HepG2 (cell line): Measurements from ENCODE around the gene CTSZ. TPM values are rescaled to one million over a fixed set of nuclear protein-coding genes. Genes with fewer than 3 reads are reported as not detected.

ENCODE experiments used
- BRCA1 ChIP-seq: sonication (generic); formaldehyde crosslinking; IDR thresholded peaks from 2 replicates; pipeline ENCODE4 v1.4.0; 2020; ENCODE audit warnings: missing genetic modification reagents
- ETS1 ChIP-seq: sonication (generic); formaldehyde crosslinking; IDR thresholded peaks from 2 replicates; pipeline ENCODE4 v1.4.0; 2020; ENCODE audit warnings: missing genetic modification reagents
- GPBP1L1 ChIP-seq: sonication (generic); formaldehyde crosslinking; IDR thresholded peaks from 2 replicates; pipeline ENCODE4 v1.5.0; 2020; ENCODE audit warnings: mild to moderate bottlenecking, missing genetic modification reagents
- MAFK ChIP-seq, 2 experiments: IDR thresholded peaks in 1 of 2; conservative IDR thresholded peaks in 1 of 2; 2 replicates each; pipeline ENCODE4 v1.6.1; 2011; ENCODE audit warnings: improper control_type of control experiment in 2 of 2, low read length in 2 of 2
- MBD4 ChIP-seq: IDR thresholded peaks from 2 replicates; pipeline ENCODE4 v1.6.1; 2012; ENCODE audit warnings: low read length, inconsistent platforms, borderline replicate concordance
- POLR2AphosphoS5 ChIP-seq: IDR thresholded peaks from 2 replicates; pipeline ENCODE4 v1.6.1; 2012; ENCODE audit warnings: low read depth, low read length
- RARG ChIP-seq: sonication (generic); formaldehyde crosslinking; IDR thresholded peaks from 2 replicates; pipeline ENCODE4 v1.4.0; 2020; ENCODE audit warnings: low read depth, mild to moderate bottlenecking, missing genetic modification reagents
- SP1 ChIP-seq, 2 experiments: fragments of 450-650 bp in 1 of 2; sonication (generic) in 1 of 2; formaldehyde crosslinking in 1 of 2; IDR thresholded peaks; 2 replicates each; pipeline versions ENCODE4 v1.4.0 to v1.6.1; 2016 to 2020; ENCODE audit warnings: missing genetic modification reagents in 1 of 2
- SP5 ChIP-seq: IDR thresholded peaks from 2 replicates; pipeline ENCODE4 v1.6.1; 2016; ENCODE audit warnings: low read depth, borderline replicate concordance
- ZBTB43 ChIP-seq: sonication (generic); formaldehyde crosslinking; conservative IDR thresholded peaks from 2 replicates; pipeline ENCODE4 v1.4.0; 2020; ENCODE audit warnings: missing genetic modification reagents
- ZBTB8A ChIP-seq: sonication (generic); formaldehyde crosslinking; IDR thresholded peaks from 2 replicates; pipeline ENCODE4 v1.4.0; 2020; ENCODE audit warnings: mild to moderate bottlenecking, low read depth, missing genetic modification reagents, borderline replicate concordance
- ZHX1 ChIP-seq: sonication (generic); formaldehyde crosslinking; IDR thresholded peaks from 2 replicates; pipeline ENCODE4 v1.8.1; 2022; ENCODE audit warnings: low read depth, mild to moderate bottlenecking, missing genetic modification reagents
- ZNF337 ChIP-seq: sonication (generic); formaldehyde crosslinking; IDR thresholded peaks from 2 replicates; pipeline ENCODE4 v1.5.1; 2020; ENCODE audit warnings: missing genetic modification reagents, low read depth, mild to moderate bottlenecking, borderline replicate concordance
- ZNF546 ChIP-seq: sonication (generic); formaldehyde crosslinking; conservative IDR thresholded peaks from 2 replicates; pipeline ENCODE4 v1.8.1; 2023; ENCODE audit warnings: mild to moderate bottlenecking, missing genetic modification reagents
- ZNF556 ChIP-seq: sonication (generic); formaldehyde crosslinking; IDR thresholded peaks from 2 replicates; pipeline ENCODE4 v1.4.0; 2020; ENCODE audit warnings: mild to moderate bottlenecking, missing genetic modification reagents, borderline replicate concordance
- ZNF674 ChIP-seq: sonication (generic); formaldehyde crosslinking; IDR thresholded peaks from 2 replicates; pipeline ENCODE4 v1.5.0; 2020; ENCODE audit warnings: low read depth, mild to moderate bottlenecking, missing genetic modification reagents
- ZNF782 ChIP-seq: sonication (generic); formaldehyde crosslinking; IDR thresholded peaks from 2 replicates; pipeline ENCODE4 v1.4.0; 2020; ENCODE audit warnings: missing genetic modification reagents, mild to moderate bottlenecking, borderline replicate concordance
- polyA plus RNA-seq, 8 experiments: library from polyadenylated mRNA; depleted of rRNA in 3 of 8; stranded (reverse) in 7 of 8; unstranded in 1 of 8; fragments of >200 nt; fragmentation: Illumina TruSeq in 4 of 8; extraction: Trizol in 4 of 8; gene quantifications; 2 replicates each; pipeline versions ENCODE4 v1.2.1 to v1.2.3, GENCODE V29; 2011 to 2016; ENCODE audit warnings: low read depth in 4 of 8, missing spikeins in 1 of 8, mixed read lengths in 1 of 8; ENCODE audit not compliant: insufficient read depth in 1 of 8
- total RNA-seq, 5 experiments: library from RNA; depleted of rRNA; stranded (reverse); fragments of >200 nt; fragmentation: Illumina TruSeq; extraction: Trizol; gene quantifications; 2 replicates each; pipeline ENCODE4 v1.2.3, GENCODE V29; 2016; ENCODE audit warnings: low read depth in 1 of 5

The CTSZ gene
- total and polyA plus RNA-seq, 2 of the 13 experiments (the other 11 are each of a cell fraction or from before 2014, with no cell fraction given), result 0.33 TPM; not detected in 1

GRCh38 chr20:58980711-58981627 is 26.1 kb downstream of the CTSZ start, which contains the start of gene NELFCD (continued):
- TF ChIP-seq ZBTB43 (CRISPR knock-in tag), result peak; percentile 72
- TF ChIP-seq ZHX1 (CRISPR knock-in tag), result no peak
- no peak for TF ChIP-seq ZBTB8A
- peak; percentile 90 for TF ChIP-seq SP5 (CRISPR knock-in tag)
- no peak for TF ChIP-seq GPBP1L1 (CRISPR knock-in tag)
- TF ChIP-seq MAFK (conservative IDR thresholded peaks at IDR 0.05 in 1 of 2, IDR thresholded peaks at IDR 0.05 in 1 of 2; ENCODE audit: low read length in 2 of 2), result no peak
- TF ChIP-seq POLR2AphosphoS5, result peak; percentile 87
- TF ChIP-seq ZNF556 (CRISPR knock-in tag), result peak; percentile 11
- TF ChIP-seq ZNF782 (CRISPR knock-in tag), result peak; percentile 78; the same call in 1 of the 2 replicates
- no peak for TF ChIP-seq RARG (CRISPR knock-in tag)
- no peak for TF ChIP-seq ETS1
- 0 out of 2 replicates have a peak, but pooled peaks have one; percentile 40 for TF ChIP-seq ZNF337
- no peak for TF ChIP-seq MBD4
- TF ChIP-seq ZNF674 (CRISPR knock-in tag), result no peak
- no peak for TF ChIP-seq SP1 (IDR thresholded peaks at IDR 0.05)
- peak; percentile 82 for TF ChIP-seq SP1 (CRISPR knock-in tag; IDR thresholded peaks at IDR 0.05)
- 0 out of 2 replicates have a peak, but pooled peaks have one; percentile 82 for TF ChIP-seq BRCA1
- TF ChIP-seq ZNF546, result no peak
